Raji (cell line): Measurements from ENCODE around the gene NR2F1-AS1.

Experiments used
- POLR2A ChIP-seq: IDR thresholded peaks from 2 replicates; pipeline ENCODE4 v1.6.1; 2011; ENCODE audit warnings: low read depth, low read length, control low read depth; ENCODE audit not compliant: insufficient read depth

Gene NR2F1-AS1

GRCh38 chr5:93569300-93570160 is 11.5 kb downstream of the NR2F1-AS1 start:
- no peak for TF ChIP-seq POLR2A

GRCh38 chr5:93567424-93567823 is 13.6 kb downstream of the NR2F1-AS1 start:
- no peak for TF ChIP-seq POLR2A

GRCh38 chr5:93566091-93566490 is 14.9 kb downstream of the NR2F1-AS1 start:
- TF ChIP-seq POLR2A: no peak

- no peak for TF ChIP-seq POLR2A
These were observed 23.9 kb downstream of the NR2F1-AS1 start for GRCh38 chr5:93557021-93557604.

- TF ChIP-seq POLR2A: no peak
These were observed 35.1 kb downstream of the NR2F1-AS1 start for GRCh38 chr5:93545872-93546271.

- no peak for TF ChIP-seq POLR2A
These were observed 48.6 kb downstream of the NR2F1-AS1 start for GRCh38 chr5:93532370-93532769.

GRCh38 chr5:93519740-93520139 is 61.3 kb downstream of the NR2F1-AS1 start:
- no peak for TF ChIP-seq POLR2A

GRCh38 chr5:93517828-93518227 is 63.2 kb downstream of the NR2F1-AS1 start:
- TF ChIP-seq POLR2A: no peak

GRCh38 chr5:93513298-93513697 is 67.7 kb downstream of the NR2F1-AS1 start:
- TF ChIP-seq POLR2A: no peak

- TF ChIP-seq POLR2A: no peak
These were observed 68.2 kb downstream of the NR2F1-AS1 start for GRCh38 chr5:93512799-93513198.

- no peak for TF ChIP-seq POLR2A
These were observed 69.6 kb downstream of the NR2F1-AS1 start for GRCh38 chr5:93511445-93511844.

GRCh38 chr5:93510626-93511380 is 70.2 kb downstream of the NR2F1-AS1 start:
- TF ChIP-seq POLR2A: no peak

GRCh38 chr5:93503598-93504067 is 77.4 kb downstream of the NR2F1-AS1 start:
- no peak for TF ChIP-seq POLR2A

GRCh38 chr5:93497096-93497495 is 83.9 kb downstream of the NR2F1-AS1 start:
- no peak for TF ChIP-seq POLR2A

GRCh38 chr5:93479982-93480509 is 101.0 kb downstream of the NR2F1-AS1 start:
- no peak for TF ChIP-seq POLR2A
